Hepatocyte (in vitro differentiated cells): Measurements from ENCODE around the gene PMM1.
"Not testable (repeated sequence)": the region's sequence is repeated elsewhere in the genome, so short reads cannot be mapped to it uniquely, and the experiment has no call there.

Experiments
- CTCF ChIP-seq: fragments of 200-600 bp; sonication (generic); IDR thresholded peaks from 2 replicates; pipeline ENCODE4 v1.5.1; 2016; ENCODE audit warnings: antibody characterized with exemption, mild to moderate bottlenecking; ENCODE audit not compliant: poor library complexity
- EZH2 ChIP-seq: fragments of 200-600 bp; sonication (generic); IDR thresholded peaks from 2 replicates; pipeline ENCODE4 v1.6.1; 2016; ENCODE audit warnings: antibody characterized with exemption, mild to moderate bottlenecking, borderline replicate concordance

- not testable (repeated sequence) for TF ChIP-seq EZH2, CTCF
Measured at GRCh38 chr22:41572305-41572704, 17.3 kb downstream of the PMM1 start.
